Panc1 (cell line): ENCODE measurements around the gene CSNK1G1. TPM values are rescaled to one million over a fixed set of nuclear protein-coding genes. Genes with fewer than 3 reads are reported as not detected.

Experiments used
- ATAC-seq: fragments of 200-7000 bp; cut with Tn5 transposase; 2 replicates; pipeline ENCODE4 v1.9.1; 2020; ENCODE audit warnings: mild to moderate bottlenecking, moderate library complexity
- BruUV-seq: library from RNA; stranded (reverse); fragments of 400-500 nt; replicated peaks from 2 replicates; lab custom pipeline; 2021; lab: Mats Ljungman, UMichigan
- CTCF ChIA-PET: fragments of 300-600 bp; sonication (Branson Sonifier 250); formaldehyde crosslinking; loops from one replicate; lab custom pipeline; 2022; ENCODE audit warnings: antibody characterized with exemption; lab: Charles Lee
- POLR2A ChIA-PET: fragments of 300-600 bp; sonication (Branson Sonifier 250); formaldehyde crosslinking; loops from one replicate; lab custom pipeline; 2022; ENCODE audit warnings: antibody characterized with exemption; lab: Charles Lee
- DNase-seq: peaks from one replicate; pipeline ENCODE4 v3.0.0-alpha.2; 2010; ENCODE audit warnings: low read depth, low spot score
- H3K27ac ChIP-seq: 2 replicates; pipeline ENCODE4 v1.5.1; 2011; ENCODE audit warnings: mild to moderate bottlenecking, low read length, inconsistent platforms
- H3K27me3 ChIP-seq: fragments of 200-500 bp; sonication (Bioruptor generic); 2 replicates; pipeline ENCODE4 v1.6.0; 2014; ENCODE audit warnings: low read length, inconsistent platforms; ENCODE audit not compliant: control insufficient read depth, insufficient read depth
- H3K36me3 ChIP-seq: fragments of 200-500 bp; sonication (Bioruptor generic); 2 replicates; pipeline ENCODE4 v1.5.1; 2014; ENCODE audit warnings: inconsistent platforms, mild to moderate bottlenecking, low read length, moderate library complexity; ENCODE audit not compliant: control insufficient read depth, insufficient read depth
- H3K4me1 ChIP-seq: 2 replicates; pipeline ENCODE4 v1.5.1; 2011; ENCODE audit warnings: inconsistent platforms, mild to moderate bottlenecking, low read length, moderate library complexity; ENCODE audit not compliant: control insufficient read depth, insufficient read depth
- H3K4me3 ChIP-seq, 2 experiments: 2 replicates each; pipeline ENCODE4 v1.5.1; 2011 to 2012; ENCODE audit warnings: low read depth in 2 of 2, low read length in 2 of 2, mild to moderate bottlenecking in 2 of 2, inconsistent platforms in 1 of 2, moderate library complexity in 1 of 2
- H3K9me3 ChIP-seq: fragments of 200-500 bp; sonication (Bioruptor generic); 2 replicates; pipeline ENCODE4 v1.5.1; 2014; ENCODE audit warnings: low read depth, mild to moderate bottlenecking, inconsistent platforms, low read length, moderate library complexity; ENCODE audit not compliant: control insufficient read depth, insufficient read depth
- POLR2AphosphoS5 ChIP-seq: IDR thresholded peaks from 2 replicates; pipeline ENCODE4 v1.6.1; 2012; ENCODE audit warnings: mild to moderate bottlenecking, low read depth, low read length, moderate library complexity
- SIN3A ChIP-seq: IDR thresholded peaks from 2 replicates; pipeline ENCODE4 v1.6.1; 2012; ENCODE audit warnings: low read depth, mild to moderate bottlenecking, low read length, moderate library complexity, borderline replicate concordance; ENCODE audit not compliant: insufficient read depth
- TCF7L2 ChIP-seq: IDR thresholded peaks from 2 replicates; pipeline ENCODE4 v1.6.1; 2011; ENCODE audit warnings: mild to moderate bottlenecking, low read depth, low read length, inconsistent platforms
- in situ Hi-C: cut with HindIII; loops from 2 replicates; pipeline ENCODE4 v1.10.0; 2016; ENCODE audit warnings: low sequenced_read_pairs, low pct_unique_long_range_greater_than_20kb
- intact Hi-C: fragments of 100-400 bp; cut with micrococcal nuclease; formaldehyde crosslinking; loops from one replicate; pipeline ENCODE4 v1.10.0; 2022; ENCODE audit not compliant: unreplicated experiment
- total RNA-seq: library from RNA; stranded (reverse); gene quantifications from one replicate; pipeline ENCODE4 v1.2.1, GENCODE V29; 2021; ENCODE audit not compliant: unreplicated experiment
- TF ChIP-seq, protein P1 (sequence below), 2 experiments: IDR thresholded peaks; 2 replicates each; pipeline ENCODE4 v1.6.1; 2011 to 2012; ENCODE audit warnings: low read depth in 2 of 2, control low read depth in 1 of 2, low read length in 1 of 2, mild to moderate bottlenecking in 1 of 2, moderate library complexity in 1 of 2; ENCODE audit not compliant: insufficient read depth in 1 of 2
- TF ChIP-seq, protein P2 (sequence below): fragments of 450-650 bp; IDR thresholded peaks from 2 replicates; pipeline ENCODE4 v1.5.1; 2017; ENCODE audit warnings: mild to moderate bottlenecking

The CSNK1G1 gene
- total RNA-seq, 1 experiment from 2014 or later: 22.8 TPM

DNA sequence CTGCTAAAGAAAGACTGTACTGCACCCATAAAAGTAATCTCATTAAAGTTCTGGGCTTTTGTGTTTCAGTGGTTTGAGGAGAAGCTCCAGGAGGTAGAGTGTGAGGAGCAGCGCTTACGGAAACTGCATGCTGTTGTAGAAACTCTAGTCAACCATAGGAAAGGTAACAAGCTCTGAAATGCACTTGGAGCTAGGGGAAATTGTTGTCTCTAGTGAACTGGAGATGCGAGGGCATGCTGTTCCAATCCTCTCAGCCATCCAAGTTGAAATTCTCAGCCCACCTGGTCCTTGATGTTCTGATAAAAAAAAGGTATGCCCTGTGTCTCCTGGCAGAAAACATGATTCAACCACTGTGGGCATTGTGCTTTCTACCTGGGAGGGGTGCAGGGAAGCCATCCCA lies 225.8 kb downstream of the CSNK1G1 start:
- no peak for DNase-seq
- in situ Hi-C loops: no loop called here
- TF ChIP-seq, protein P1, sequence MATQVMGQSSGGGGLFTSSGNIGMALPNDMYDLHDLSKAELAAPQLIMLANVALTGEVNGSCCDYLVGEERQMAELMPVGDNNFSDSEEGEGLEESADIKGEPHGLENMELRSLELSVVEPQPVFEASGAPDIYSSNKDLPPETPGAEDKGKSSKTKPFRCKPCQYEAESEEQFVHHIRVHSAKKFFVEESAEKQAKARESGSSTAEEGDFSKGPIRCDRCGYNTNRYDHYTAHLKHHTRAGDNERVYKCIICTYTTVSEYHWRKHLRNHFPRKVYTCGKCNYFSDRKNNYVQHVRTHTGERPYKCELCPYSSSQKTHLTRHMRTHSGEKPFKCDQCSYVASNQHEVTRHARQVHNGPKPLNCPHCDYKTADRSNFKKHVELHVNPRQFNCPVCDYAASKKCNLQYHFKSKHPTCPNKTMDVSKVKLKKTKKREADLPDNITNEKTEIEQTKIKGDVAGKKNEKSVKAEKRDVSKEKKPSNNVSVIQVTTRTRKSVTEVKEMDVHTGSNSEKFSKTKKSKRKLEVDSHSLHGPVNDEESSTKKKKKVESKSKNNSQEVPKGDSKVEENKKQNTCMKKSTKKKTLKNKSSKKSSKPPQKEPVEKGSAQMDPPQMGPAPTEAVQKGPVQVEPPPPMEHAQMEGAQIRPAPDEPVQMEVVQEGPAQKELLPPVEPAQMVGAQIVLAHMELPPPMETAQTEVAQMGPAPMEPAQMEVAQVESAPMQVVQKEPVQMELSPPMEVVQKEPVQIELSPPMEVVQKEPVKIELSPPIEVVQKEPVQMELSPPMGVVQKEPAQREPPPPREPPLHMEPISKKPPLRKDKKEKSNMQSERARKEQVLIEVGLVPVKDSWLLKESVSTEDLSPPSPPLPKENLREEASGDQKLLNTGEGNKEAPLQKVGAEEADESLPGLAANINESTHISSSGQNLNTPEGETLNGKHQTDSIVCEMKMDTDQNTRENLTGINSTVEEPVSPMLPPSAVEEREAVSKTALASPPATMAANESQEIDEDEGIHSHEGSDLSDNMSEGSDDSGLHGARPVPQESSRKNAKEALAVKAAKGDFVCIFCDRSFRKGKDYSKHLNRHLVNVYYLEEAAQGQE (IDR thresholded peaks at IDR 0.05; ENCODE audit: insufficient read depth in 1 of 2, low read depth in 2 of 2, low read length in 1 of 2): no peak
- TF ChIP-seq POLR2AphosphoS5: no peak
- TF ChIP-seq SIN3A: no peak
- no peak for TF ChIP-seq TCF7L2
- TF ChIP-seq, protein P2, sequence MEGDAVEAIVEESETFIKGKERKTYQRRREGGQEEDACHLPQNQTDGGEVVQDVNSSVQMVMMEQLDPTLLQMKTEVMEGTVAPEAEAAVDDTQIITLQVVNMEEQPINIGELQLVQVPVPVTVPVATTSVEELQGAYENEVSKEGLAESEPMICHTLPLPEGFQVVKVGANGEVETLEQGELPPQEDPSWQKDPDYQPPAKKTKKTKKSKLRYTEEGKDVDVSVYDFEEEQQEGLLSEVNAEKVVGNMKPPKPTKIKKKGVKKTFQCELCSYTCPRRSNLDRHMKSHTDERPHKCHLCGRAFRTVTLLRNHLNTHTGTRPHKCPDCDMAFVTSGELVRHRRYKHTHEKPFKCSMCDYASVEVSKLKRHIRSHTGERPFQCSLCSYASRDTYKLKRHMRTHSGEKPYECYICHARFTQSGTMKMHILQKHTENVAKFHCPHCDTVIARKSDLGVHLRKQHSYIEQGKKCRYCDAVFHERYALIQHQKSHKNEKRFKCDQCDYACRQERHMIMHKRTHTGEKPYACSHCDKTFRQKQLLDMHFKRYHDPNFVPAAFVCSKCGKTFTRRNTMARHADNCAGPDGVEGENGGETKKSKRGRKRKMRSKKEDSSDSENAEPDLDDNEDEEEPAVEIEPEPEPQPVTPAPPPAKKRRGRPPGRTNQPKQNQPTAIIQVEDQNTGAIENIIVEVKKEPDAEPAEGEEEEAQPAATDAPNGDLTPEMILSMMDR: no peak
- CTCF ChIA-PET: no interaction called here
- Histone ChIP-seq H3K27me3 (no peaks in the 10 kb centered on the region), H3K4me1 (no peaks in the 10 kb centered on the region), H3K4me3 (no peak overlapping the region), H3K9me3 (no peaks in the 10 kb centered on the region), H3K27ac (no peak overlapping the region), H3K36me3 (peaks cover 38% of the 10 kb centered on the region)
- no TSS peak for BruUV-seq
- intact Hi-C loops: no loop called here
- POLR2A ChIA-PET: interaction anchor here (0.5 kb wide), 1 partner anchor 194 kb away, joined by 4 read pairs; no protein-coding TSS in a partner anchor
- no peak for ATAC-seq

DNA sequence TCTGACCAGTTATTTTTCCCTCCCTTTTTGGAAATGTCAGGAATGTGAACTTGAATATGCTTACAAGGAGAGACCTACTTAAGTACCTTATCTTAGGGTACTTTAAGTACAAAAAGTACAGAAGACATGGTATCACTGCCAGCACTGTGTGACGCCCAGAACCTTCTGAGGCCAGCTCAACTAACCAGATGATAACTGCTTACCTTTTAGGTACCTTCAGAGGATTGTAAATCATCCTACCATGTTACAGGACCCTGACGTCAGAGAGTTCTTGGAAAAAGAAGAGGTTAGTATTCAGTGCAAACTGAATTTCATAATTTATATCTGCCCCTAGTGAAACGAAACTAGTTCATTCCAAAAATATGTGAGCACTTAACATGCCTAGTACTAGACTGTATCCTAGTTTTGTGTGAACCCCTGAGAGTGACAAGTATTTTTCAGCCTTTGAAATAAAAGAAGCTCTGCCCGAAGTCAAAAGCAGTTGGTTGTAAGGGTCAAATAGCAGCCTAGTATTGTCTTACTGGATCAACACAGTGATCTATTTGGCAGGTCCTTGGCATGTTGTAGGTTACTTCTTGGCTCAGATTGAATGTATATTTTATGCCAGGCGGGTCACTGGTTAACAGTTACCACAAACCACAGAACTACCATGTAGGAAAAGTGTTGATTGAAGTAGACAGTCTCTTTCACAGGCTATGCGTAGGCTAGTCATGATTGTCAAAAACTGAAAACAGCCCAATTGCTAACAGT lies 228.3 kb downstream of the CSNK1G1 start:
- in situ Hi-C loops: no loop called here
- Histone ChIP-seq H3K9me3 (no peaks in the 10 kb centered on the region), H3K4me3 (no peak overlapping the region), H3K36me3 (peaks cover 38% of the 10 kb centered on the region), H3K4me1 (no peaks in the 10 kb centered on the region), H3K27ac (no peak overlapping the region), H3K27me3 (no peaks in the 10 kb centered on the region)
- BruUV-seq: no TSS peak
- no peak for DNase-seq
- CTCF ChIA-PET: no interaction called here
- ATAC-seq: no peak
- TF ChIP-seq SIN3A: no peak
- TF ChIP-seq, protein P2: no peak
- TF ChIP-seq, protein P1 (IDR thresholded peaks at IDR 0.05; ENCODE audit: insufficient read depth in 1 of 2, low read depth in 2 of 2, low read length in 1 of 2): no peak
- no peak for TF ChIP-seq TCF7L2
- TF ChIP-seq POLR2AphosphoS5: no peak
- intact Hi-C loops: no loop called here
- POLR2A ChIA-PET: no interaction called here
